Mesenchymal stem cell (in vitro differentiated cells and primary cell): Measurements from ENCODE around the gene LYSMD4.

Experiments
- DNase-seq: peaks from one replicate; pipeline ENCODE4 v3.0.0-alpha.2; 2013
- H2AFZ ChIP-seq: one replicate; pipeline ENCODE4 v1.6.1; 2013; ENCODE audit warnings: low read depth, mild to moderate bottlenecking, control low read depth, inconsistent platforms, low read length, moderate library complexity
- H2AK5ac ChIP-seq: 2 replicates; pipeline ENCODE4 v1.6.1; 2013; ENCODE audit warnings: low read length, moderate library complexity, mild to moderate bottlenecking, inconsistent platforms; ENCODE audit not compliant: severe bottlenecking
- H2BK120ac ChIP-seq: one replicate; pipeline ENCODE4 v1.6.1; 2013; ENCODE audit warnings: low read depth, mild to moderate bottlenecking, inconsistent platforms, low read length, moderate library complexity
- H2BK12ac ChIP-seq, 2 experiments: one replicate each; pipeline ENCODE4 v1.6.1; 2013; ENCODE audit warnings: inconsistent platforms in 2 of 2, low read length in 2 of 2, mild to moderate bottlenecking in 2 of 2, moderate library complexity in 2 of 2, control low read depth in 1 of 2
- H2BK15ac ChIP-seq: one replicate; pipeline ENCODE4 v1.6.1; 2013; ENCODE audit warnings: mild to moderate bottlenecking, low read depth, inconsistent platforms; ENCODE audit not compliant: poor library complexity, severe bottlenecking
- H2BK5ac ChIP-seq: 2 replicates; pipeline ENCODE4 v1.6.1; 2013; ENCODE audit warnings: low read depth, mild to moderate bottlenecking, low read length, control low read depth, inconsistent platforms; ENCODE audit not compliant: poor library complexity, severe bottlenecking
- H3K14ac ChIP-seq, 2 experiments: one replicate each; pipeline ENCODE4 v1.6.1; 2013; ENCODE audit warnings: inconsistent platforms in 2 of 2, low read length in 2 of 2, control low read depth in 1 of 2, mild to moderate bottlenecking in 1 of 2, moderate library complexity in 1 of 2
- H3K18ac ChIP-seq, 2 experiments: one replicate each; pipeline ENCODE4 v1.6.1; 2013; ENCODE audit warnings: inconsistent platforms in 2 of 2, low read length in 2 of 2, control low read depth in 1 of 2, low read depth in 1 of 2, mild to moderate bottlenecking in 1 of 2
- H3K23ac ChIP-seq, 2 experiments: one replicate each; pipeline ENCODE4 v1.6.1; 2013; ENCODE audit warnings: inconsistent platforms in 2 of 2, low read length in 2 of 2, mild to moderate bottlenecking in 2 of 2, moderate library complexity in 2 of 2, control low read depth in 1 of 2
- H3K27ac ChIP-seq: 2 replicates; pipeline ENCODE4 v1.5.1; 2013; ENCODE audit warnings: mild to moderate bottlenecking, moderate library complexity, low read length, control low read depth, inconsistent platforms; ENCODE audit not compliant: poor library complexity, severe bottlenecking
- H3K27me3 ChIP-seq, 2 experiments: 2 replicates each; pipeline versions ENCODE4 v1.6.1 to v1.7.0; 2013; ENCODE audit warnings: low read length in 2 of 2, mild to moderate bottlenecking in 2 of 2, moderate library complexity in 2 of 2, control low read depth in 1 of 2, inconsistent platforms in 1 of 2; ENCODE audit not compliant: control insufficient read depth in 1 of 2, insufficient read depth in 1 of 2
- H3K36me3 ChIP-seq, 2 experiments: 2 replicates each; pipeline versions ENCODE4 v1.6.1 to v1.7.0; 2013; ENCODE audit warnings: low read length in 2 of 2, control low read depth in 1 of 2, inconsistent platforms in 1 of 2, low read depth in 1 of 2, mild to moderate bottlenecking in 1 of 2; ENCODE audit not compliant: insufficient read depth in 2 of 2, control insufficient read depth in 1 of 2
- H3K4ac ChIP-seq, 2 experiments: one replicate each; pipeline ENCODE4 v1.6.1; 2013; ENCODE audit warnings: inconsistent platforms in 2 of 2, low read length in 2 of 2, mild to moderate bottlenecking in 2 of 2, moderate library complexity in 2 of 2, control low read depth in 1 of 2, low read depth in 1 of 2
- H3K4me1 ChIP-seq: 2 replicates; pipeline ENCODE4 v1.6.1; 2013; ENCODE audit warnings: low read depth, low read length, control low read depth; ENCODE audit not compliant: control insufficient read depth, insufficient read depth
- H3K4me2 ChIP-seq: 2 replicates; pipeline ENCODE4 v1.6.1; 2013; ENCODE audit warnings: low read length, mild to moderate bottlenecking, inconsistent platforms; ENCODE audit not compliant: poor library complexity, severe bottlenecking
- H3K4me3 ChIP-seq, 2 experiments: 2 replicates each; pipeline versions ENCODE4 v1.5.1 to v1.7.0; 2013; ENCODE audit warnings: low read length in 2 of 2, mild to moderate bottlenecking in 2 of 2, control low read depth in 1 of 2, low read depth in 1 of 2; ENCODE audit not compliant: insufficient read depth in 1 of 2
- H3K79me1 ChIP-seq: replicated peaks from 2 replicates; pipeline ENCODE4 v1.6.1; 2013; ENCODE audit warnings: mild to moderate bottlenecking, control low read depth, low read length, inconsistent platforms; ENCODE audit not compliant: poor library complexity, severe bottlenecking
- H3K9ac ChIP-seq: 2 replicates; pipeline ENCODE4 v1.7.0; 2013; ENCODE audit warnings: mild to moderate bottlenecking, low read length, moderate library complexity
- H3K9me3 ChIP-seq: 2 replicates; pipeline ENCODE4 v1.7.0; 2013; ENCODE audit warnings: mild to moderate bottlenecking, low read length; ENCODE audit not compliant: control insufficient read depth
- H4K8ac ChIP-seq: one replicate; pipeline ENCODE4 v1.6.1; 2013; ENCODE audit warnings: inconsistent platforms, mild to moderate bottlenecking, low read length, moderate library complexity
- H4K91ac ChIP-seq: one replicate; pipeline ENCODE4 v1.6.1; 2013; ENCODE audit warnings: mild to moderate bottlenecking, low read length, inconsistent platforms
- WGBS: methylation state at CpG from one replicate; pipeline ENCODE4 v1.1.7; 2013; ENCODE audit warnings: mixed read lengths; 5-methylcytosine and 5-hydroxymethylcytosine counted together

Gene LYSMD4

DNA sequence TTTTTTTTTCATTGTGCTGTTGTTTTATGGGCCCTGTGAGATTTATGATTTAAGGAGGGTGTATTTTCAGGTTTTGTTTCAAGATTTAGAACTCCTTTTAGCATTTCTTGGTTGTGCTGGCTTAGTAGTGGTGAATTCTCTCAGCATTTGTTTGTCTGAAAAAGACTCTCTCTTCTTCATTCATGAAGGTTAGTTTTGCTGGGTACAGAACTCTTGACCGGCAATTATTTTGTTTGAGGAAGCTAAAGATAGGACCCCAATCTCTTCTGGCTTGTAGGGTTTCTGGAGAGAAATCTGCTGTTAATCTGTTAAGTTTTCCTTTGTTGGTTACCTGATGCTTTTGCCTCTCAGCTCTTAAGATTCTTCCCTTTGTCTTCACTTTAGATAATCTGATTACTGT lies 46.9 kb downstream of the LYSMD4 start:
- Histone ChIP-seq H3K23ac (no peak overlapping the region), H4K8ac (no peak overlapping the region), H2BK15ac (no peak overlapping the region), H3K4me2 (no peak overlapping the region), H2BK120ac (no peak overlapping the region), H3K27me3 (no peaks in the 10 kb centered on the region), H3K4me3 (no peak overlapping the region), H3K9ac (no peak overlapping the region), H2BK5ac (no peak overlapping the region), H3K79me1 (peaks cover 6% of the 10 kb centered on the region), H3K14ac (no peak overlapping the region), H2AK5ac (no peak overlapping the region), H3K4ac (no peak overlapping the region), H2BK12ac (no peak overlapping the region), H4K91ac (no peak overlapping the region), H2AFZ (no peak overlapping the region), H3K4me1 (peaks cover 3% of the 10 kb centered on the region), H3K9me3 (peaks cover 17% of the 10 kb centered on the region), H3K18ac (no peak overlapping the region), H3K36me3 (peaks cover 0 to 47% of the 10 kb centered on the region in 2 experiments), H3K27ac (no peak overlapping the region)
- WGBS, result 100% methylated on average over 1 of the region's 1 CpG
- no peak for DNase-seq

DNA sequence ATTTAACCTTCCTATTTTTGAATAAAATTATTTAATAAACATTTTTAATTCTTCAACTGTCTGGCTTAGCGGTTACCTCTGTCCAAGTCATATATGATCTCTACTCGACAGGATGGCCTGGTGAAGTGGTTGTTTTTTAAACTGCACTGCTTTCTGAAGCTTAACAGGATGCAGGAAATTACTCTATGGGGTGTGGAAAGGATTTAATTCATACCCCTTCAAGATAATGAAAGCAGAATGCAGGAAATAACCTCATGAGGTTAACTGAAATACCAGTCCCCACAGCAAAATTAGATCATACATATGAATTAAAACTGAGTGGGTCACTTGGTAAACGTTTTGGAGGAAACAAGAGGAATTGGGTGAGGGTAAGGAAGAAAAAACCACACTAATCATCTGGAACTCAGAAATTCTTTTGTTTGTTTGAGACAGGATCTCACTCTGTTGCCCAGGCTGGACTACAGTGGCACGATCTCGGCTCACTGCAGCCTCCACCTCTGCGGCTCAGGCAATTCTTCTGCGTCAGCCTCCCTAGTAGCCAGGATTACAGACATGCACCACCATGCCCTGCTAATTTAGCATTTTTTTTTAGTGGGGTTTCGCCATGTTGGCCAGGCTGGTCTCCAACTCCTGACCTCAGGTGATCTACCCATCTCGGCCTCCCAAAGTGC lies 50.1 kb downstream of the LYSMD4 start:
- Histone ChIP-seq H3K27me3 (no peaks in the 10 kb centered on the region), H3K36me3 (peaks cover 0 to 37% of the 10 kb centered on the region in 2 experiments), H3K79me1 (peaks cover 9% of the 10 kb centered on the region), H2BK5ac (no peak overlapping the region), H2BK120ac (no peak overlapping the region), H4K91ac (no peak overlapping the region), H3K4ac (no peak overlapping the region), H3K4me2 (no peak overlapping the region), H3K14ac (no peak overlapping the region), H3K27ac (peak overlapping the region; percentile 82), H2AK5ac (no peak overlapping the region), H3K23ac (no peak overlapping the region), H2BK12ac (no peak overlapping the region), H3K9ac (peak overlapping the region; percentile 27), H3K9me3 (peaks cover 17% of the 10 kb centered on the region), H4K8ac (no peak overlapping the region), H2AFZ (no peak overlapping the region), H3K18ac (no peak overlapping the region), H2BK15ac (no peak overlapping the region), H3K4me1 (peaks cover 3% of the 10 kb centered on the region), H3K4me3 (no peak overlapping the region)
- WGBS, result 85% methylated on average over 8 of the region's 9 CpGs
- peak; percentile 45 for DNase-seq

DNA sequence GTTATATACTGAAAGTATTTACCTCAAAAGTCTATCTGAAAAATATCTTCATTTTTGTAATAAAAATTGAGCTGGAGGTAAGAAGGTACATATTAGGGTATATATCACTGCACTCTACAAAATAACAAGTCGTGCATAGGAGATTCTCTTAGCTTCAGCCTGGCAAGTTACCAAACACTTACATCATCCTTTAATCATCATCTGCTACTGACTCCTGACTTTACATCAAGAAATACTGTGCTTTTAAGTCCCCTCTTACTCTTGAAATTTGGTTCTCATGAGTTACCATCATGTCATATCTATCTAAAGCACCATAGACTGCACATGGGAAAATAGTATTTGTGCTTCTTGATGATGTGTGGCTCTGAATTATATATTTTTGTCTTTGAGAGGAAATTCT lies 50.8 kb downstream of the LYSMD4 start:
- DNase-seq, result peak; percentile 82
- no peak overlapping the region for H3K4me2 ChIP-seq
- H3K36me3 ChIP-seq, result peaks cover 0 to 33% of the 10 kb centered on the region in 2 experiments
- no peaks in the 10 kb centered on the region for H3K27me3 ChIP-seq
- H3K9me3 ChIP-seq, result peaks cover 17% of the 10 kb centered on the region
- H3K27ac ChIP-seq, result peak overlapping the region; percentile 76
- peaks cover 3% of the 10 kb centered on the region for H3K4me1 ChIP-seq
- H2AK5ac ChIP-seq, result no peak overlapping the region
- H3K23ac ChIP-seq, result no peak overlapping the region
- no peak overlapping the region for H2AFZ ChIP-seq
- H3K4ac ChIP-seq, result no peak overlapping the region
- no peak overlapping the region for H3K14ac ChIP-seq
- H4K91ac ChIP-seq, result no peak overlapping the region
- H2BK12ac ChIP-seq, result no peak overlapping the region
- no peak overlapping the region for H3K18ac ChIP-seq
- H3K4me3 ChIP-seq, result no peak overlapping the region
- no peak overlapping the region for H2BK15ac ChIP-seq
- H3K9ac ChIP-seq, result peak overlapping the region; percentile 27
- H4K8ac ChIP-seq, result no peak overlapping the region
- no peak overlapping the region for H2BK120ac ChIP-seq
- WGBS, result 26% methylated on average over 1 of the region's 1 CpG
- peaks cover 8% of the 10 kb centered on the region for H3K79me1 ChIP-seq
- no peak overlapping the region for H2BK5ac ChIP-seq

DNA sequence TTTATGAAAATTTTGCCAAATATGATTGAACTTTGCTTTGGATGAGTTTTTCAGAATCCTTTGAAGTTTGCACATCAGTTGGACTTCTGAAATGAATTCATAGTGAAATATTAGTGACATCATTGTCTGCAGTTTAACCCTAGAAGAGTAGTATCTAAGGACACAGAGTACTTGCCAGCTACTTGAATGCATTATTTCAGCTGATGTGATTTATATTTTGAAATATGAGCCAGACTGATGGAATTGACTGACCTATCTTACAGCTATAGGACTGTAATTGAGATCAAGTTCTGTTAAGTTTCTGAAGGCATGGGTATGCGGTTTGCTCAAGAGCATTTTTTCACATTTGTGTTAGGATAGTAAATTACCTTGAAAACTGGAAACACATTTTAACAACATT lies 51.2 kb downstream of the LYSMD4 start:
- Histone ChIP-seq H4K91ac (no peak overlapping the region), H3K18ac (no peak overlapping the region), H3K4me2 (no peak overlapping the region), H3K14ac (no peak overlapping the region), H4K8ac (no peak overlapping the region), H3K36me3 (peaks cover 0 to 33% of the 10 kb centered on the region in 2 experiments), H3K4me3 (no peak overlapping the region), H2AK5ac (no peak overlapping the region), H2AFZ (no peak overlapping the region), H3K27me3 (no peaks in the 10 kb centered on the region), H3K9me3 (peaks cover 17% of the 10 kb centered on the region), H3K4ac (no peak overlapping the region), H3K79me1 (peaks cover 8% of the 10 kb centered on the region), H2BK120ac (no peak overlapping the region), H2BK15ac (no peak overlapping the region), H3K27ac (peak overlapping the region; percentile 47), H2BK5ac (no peak overlapping the region), H3K23ac (no peak overlapping the region), H2BK12ac (no peak overlapping the region), H3K9ac (no peak overlapping the region), H3K4me1 (peaks cover 3% of the 10 kb centered on the region)
- WGBS, result no CpG with 5 or more reads among the region's 1 CpG
- peak; percentile 9 for DNase-seq
